GM23248 (cell line): ENCODE measurements around the gene PLA2G2F.

ENCODE experiments used
- EZH2 ChIP-seq: fragments of 200-600 bp; sonication (generic); IDR thresholded peaks from 2 replicates; pipeline ENCODE4 v1.6.1; 2018; ENCODE audit warnings: antibody characterized with exemption, mild to moderate bottlenecking; ENCODE audit not compliant: insufficient read depth, poor library complexity, severe bottlenecking
- EZH2phosphoT487 ChIP-seq: fragments of 200-600 bp; sonication (generic); IDR thresholded peaks from 2 replicates; pipeline ENCODE4 v1.6.1; 2018; ENCODE audit warnings: antibody characterized with exemption, moderate library complexity, mild to moderate bottlenecking, low read depth; ENCODE audit not compliant: insufficient read depth

DNA sequence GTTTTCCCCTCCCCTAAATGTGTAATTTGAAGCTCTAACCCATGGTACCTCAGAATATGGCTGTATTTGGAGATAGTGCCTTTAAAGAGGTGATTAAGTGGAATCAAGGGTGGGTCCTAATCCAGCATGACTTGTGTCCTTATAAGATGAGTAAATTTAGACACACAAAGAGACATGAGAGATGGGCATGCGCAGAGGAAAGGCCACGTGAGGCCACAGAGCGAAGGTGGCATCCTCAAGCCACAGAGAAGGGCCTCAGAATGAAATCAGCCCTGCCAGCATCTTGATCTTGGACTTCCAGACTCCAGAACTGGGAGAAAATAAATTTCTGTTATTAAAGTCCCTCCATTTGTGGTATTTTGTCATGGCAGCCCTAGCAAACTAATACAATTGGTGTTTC, 2.9 kb upstream of the PLA2G2F start:
- TF ChIP-seq EZH2phosphoT487, result no peak
- TF ChIP-seq EZH2, result no peak
